Measurements from ENCODE around the gene HSBP1. TPM values are rescaled to one million over a fixed set of nuclear protein-coding genes. Genes with fewer than 3 reads are reported as not detected.

The HSBP1 gene
- total and polyA plus RNA-seq, 2 of the 13 experiments (the other 11 are each of a cell fraction or from before 2014, with no cell fraction given): 249 to 292 TPM

GRCh38 chr16:83807710-83808572 lies at the start of gene HSBP1 (continued):
- TF ChIP-seq, protein P1, sequence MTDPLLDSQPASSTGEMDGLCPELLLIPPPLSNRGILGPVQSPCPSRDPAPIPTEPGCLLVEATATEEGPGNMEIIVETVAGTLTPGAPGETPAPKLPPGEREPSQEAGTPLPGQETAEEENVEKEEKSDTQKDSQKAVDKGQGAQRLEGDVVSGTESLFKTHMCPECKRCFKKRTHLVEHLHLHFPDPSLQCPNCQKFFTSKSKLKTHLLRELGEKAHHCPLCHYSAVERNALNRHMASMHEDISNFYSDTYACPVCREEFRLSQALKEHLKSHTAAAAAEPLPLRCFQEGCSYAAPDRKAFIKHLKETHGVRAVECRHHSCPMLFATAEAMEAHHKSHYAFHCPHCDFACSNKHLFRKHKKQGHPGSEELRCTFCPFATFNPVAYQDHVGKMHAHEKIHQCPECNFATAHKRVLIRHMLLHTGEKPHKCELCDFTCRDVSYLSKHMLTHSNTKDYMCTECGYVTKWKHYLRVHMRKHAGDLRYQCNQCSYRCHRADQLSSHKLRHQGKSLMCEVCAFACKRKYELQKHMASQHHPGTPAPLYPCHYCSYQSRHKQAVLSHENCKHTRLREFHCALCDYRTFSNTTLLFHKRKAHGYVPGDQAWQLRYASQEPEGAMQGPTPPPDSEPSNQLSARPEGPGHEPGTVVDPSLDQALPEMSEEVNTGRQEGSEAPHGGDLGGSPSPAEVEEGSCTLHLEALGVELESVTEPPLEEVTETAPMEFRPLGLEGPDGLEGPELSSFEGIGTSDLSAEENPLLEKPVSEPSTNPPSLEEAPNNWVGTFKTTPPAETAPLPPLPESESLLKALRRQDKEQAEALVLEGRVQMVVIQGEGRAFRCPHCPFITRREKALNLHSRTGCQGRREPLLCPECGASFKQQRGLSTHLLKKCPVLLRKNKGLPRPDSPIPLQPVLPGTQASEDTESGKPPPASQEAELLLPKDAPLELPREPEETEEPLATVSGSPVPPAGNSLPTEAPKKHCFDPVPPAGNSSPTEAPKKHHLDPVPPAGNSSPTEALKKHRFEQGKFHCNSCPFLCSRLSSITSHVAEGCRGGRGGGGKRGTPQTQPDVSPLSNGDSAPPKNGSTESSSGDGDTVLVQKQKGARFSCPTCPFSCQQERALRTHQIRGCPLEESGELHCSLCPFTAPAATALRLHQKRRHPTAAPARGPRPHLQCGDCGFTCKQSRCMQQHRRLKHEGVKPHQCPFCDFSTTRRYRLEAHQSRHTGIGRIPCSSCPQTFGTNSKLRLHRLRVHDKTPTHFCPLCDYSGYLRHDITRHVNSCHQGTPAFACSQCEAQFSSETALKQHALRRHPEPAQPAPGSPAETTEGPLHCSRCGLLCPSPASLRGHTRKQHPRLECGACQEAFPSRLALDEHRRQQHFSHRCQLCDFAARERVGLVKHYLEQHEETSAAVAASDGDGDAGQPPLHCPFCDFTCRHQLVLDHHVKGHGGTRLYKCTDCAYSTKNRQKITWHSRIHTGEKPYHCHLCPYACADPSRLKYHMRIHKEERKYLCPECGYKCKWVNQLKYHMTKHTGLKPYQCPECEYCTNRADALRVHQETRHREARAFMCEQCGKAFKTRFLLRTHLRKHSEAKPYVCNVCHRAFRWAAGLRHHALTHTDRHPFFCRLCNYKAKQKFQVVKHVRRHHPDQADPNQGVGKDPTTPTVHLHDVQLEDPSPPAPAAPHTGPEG (CRISPR knock-in tag; IDR thresholded peaks at IDR 0.05): peak; percentile 66; the same call in 1 of the 2 replicates
- TF ChIP-seq ZNF639 (CRISPR knock-in tag; conservative IDR thresholded peaks at IDR 0.05) (peak; percentile 86), TFAP4 (IDR thresholded peaks at IDR 0.05; ENCODE audit: borderline replicate concordance, low read depth) (no peak; the same call in 1 of the 2 replicates), NR2C2 (CRISPR knock-in tag; IDR thresholded peaks at IDR 0.05; ENCODE audit: borderline replicate concordance) (peak; percentile 77), ZNF607 (CRISPR knock-in tag; IDR thresholded peaks at IDR 0.05; ENCODE audit: borderline replicate concordance) (peak; percentile 67), ZNF841 (CRISPR knock-in tag; IDR thresholded peaks at IDR 0.05; ENCODE audit: borderline replicate concordance) (no peak), ZNF713 (CRISPR knock-in tag; IDR thresholded peaks at IDR 0.05) (no peak), ZNF33A (CRISPR knock-in tag; IDR thresholded peaks at IDR 0.05; ENCODE audit: borderline replicate concordance) (no peak), GTF3A (CRISPR knock-in tag; conservative IDR thresholded peaks at IDR 0.05) (no peak), ZNF331 (CRISPR knock-in tag; IDR thresholded peaks at IDR 0.05) (peak; percentile 75; the same call in 1 of the 2 replicates), KLF13 (CRISPR knock-in tag; IDR thresholded peaks at IDR 0.05) (no peak), SP1 (IDR thresholded peaks at IDR 0.05) (0 out of 2 replicates have a peak, but pooled peaks have one; percentile 39), SP1 (CRISPR knock-in tag; IDR thresholded peaks at IDR 0.05) (peak; percentile 54; the same call in 1 of the 2 replicates), KLF15 (CRISPR knock-in tag; IDR thresholded peaks at IDR 0.05; ENCODE audit: borderline replicate concordance) (no peak), MXD3 (CRISPR knock-in tag; IDR thresholded peaks at IDR 0.05) (peak; percentile 72; the same call in 1 of the 2 replicates), ZNF124 (CRISPR knock-in tag; IDR thresholded peaks at IDR 0.05) (peak; percentile 78; the same call in 1 of the 2 replicates), ZBTB38 (CRISPR knock-in tag; IDR thresholded peaks at IDR 0.05) (peak; percentile 72)
- TF ChIP-seq, protein P2, sequence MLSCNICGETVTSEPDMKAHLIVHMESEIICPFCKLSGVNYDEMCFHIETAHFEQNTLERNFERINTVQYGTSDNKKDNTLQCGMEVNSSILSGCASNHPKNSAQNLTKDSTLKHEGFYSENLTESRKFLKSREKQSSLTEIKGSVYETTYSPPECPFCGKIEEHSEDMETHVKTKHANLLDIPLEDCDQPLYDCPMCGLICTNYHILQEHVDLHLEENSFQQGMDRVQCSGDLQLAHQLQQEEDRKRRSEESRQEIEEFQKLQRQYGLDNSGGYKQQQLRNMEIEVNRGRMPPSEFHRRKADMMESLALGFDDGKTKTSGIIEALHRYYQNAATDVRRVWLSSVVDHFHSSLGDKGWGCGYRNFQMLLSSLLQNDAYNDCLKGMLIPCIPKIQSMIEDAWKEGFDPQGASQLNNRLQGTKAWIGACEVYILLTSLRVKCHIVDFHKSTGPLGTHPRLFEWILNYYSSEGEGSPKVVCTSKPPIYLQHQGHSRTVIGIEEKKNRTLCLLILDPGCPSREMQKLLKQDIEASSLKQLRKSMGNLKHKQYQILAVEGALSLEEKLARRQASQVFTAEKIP (CRISPR knock-in tag; IDR thresholded peaks at IDR 0.05; ENCODE audit: borderline replicate concordance): no peak
